OCI-M2 (cell line): ENCODE data around the gene MEAK7.

Experiments
- DNase-seq: peaks from one replicate; lab custom pipeline; 2025; ENCODE audit not compliant: unreplicated experiment; lab: John Stamatoyannopoulos, UW

MEAK7 gene

DNA sequence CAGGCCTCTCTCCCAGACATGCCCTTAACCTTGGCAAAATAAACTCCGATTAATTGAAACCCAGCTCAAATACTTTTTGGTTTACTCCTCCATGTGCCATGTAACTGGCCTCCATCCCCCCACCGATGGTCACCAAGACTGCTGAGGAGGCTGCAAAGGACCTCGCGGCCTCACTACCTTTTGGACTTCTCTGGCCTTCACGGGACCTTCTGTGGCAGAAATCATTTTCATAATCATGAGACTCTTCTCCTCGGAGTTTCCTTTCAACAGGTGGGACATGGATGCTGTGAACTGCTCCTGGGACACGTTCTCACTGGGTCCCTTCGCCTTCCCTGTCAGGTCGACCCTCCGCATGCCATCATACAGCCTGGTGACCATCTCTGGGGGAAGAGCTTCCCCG lies 9.0 kb downstream of the MEAK7 start:
- DNase-seq = no peak

DNA sequence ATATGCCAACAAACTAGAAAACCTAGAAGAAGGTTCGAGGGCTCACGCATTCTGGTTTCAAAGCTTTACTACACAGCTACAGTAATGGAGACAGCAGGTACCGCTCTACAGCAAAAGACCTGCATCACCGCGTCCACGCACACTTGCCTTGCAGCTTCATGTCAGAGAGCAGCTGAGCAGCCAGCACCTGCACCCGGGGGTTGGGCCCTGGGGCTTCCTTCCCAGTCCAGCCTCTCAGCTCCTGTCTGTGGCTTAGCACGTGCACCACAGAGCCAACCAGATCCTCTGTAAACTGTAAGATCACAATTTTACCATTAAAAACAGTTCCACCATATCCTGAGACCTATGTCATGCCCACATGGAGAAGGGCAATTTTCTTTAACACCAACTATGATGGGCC lies 15.3 kb downstream of the MEAK7 start:
- DNase-seq = no peak

- no peak for DNase-seq
Measured at GRCh38 chr16:84487358-84487757, 17.1 kb downstream of the MEAK7 start.

DNA sequence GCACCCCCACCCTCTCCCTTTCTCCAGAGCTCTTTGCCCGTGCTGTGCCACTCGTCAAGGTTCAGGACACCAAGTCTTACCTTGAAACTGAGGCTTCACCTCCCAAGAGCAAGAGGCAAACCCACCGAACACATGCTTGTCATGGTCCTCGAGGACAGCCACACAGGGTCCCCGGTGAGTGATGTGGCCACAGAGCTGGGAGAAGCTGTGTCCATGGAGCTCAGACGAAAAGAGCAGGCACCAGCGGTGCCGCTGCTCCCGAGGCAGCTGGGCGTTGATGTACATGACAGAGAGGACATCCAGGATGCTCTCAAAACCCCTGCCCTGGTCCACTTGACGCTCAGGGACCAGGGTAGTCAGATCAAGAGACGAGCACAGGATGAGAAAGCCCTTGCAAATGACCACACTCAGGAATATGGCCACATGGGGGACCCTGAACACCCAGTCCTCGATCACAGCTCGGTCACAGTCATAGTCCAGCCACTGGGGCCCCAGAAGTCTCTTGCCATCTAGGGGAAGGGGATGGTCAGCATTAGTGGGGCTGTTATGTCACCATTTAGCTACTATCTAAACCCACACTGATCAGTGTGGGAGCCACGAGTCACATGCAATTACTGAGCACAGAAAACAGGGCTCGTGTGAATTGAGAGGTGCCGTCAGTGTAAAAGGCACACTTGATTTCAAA lies 17.8 kb downstream of the MEAK7 start:
- DNase-seq = no peak

DNA sequence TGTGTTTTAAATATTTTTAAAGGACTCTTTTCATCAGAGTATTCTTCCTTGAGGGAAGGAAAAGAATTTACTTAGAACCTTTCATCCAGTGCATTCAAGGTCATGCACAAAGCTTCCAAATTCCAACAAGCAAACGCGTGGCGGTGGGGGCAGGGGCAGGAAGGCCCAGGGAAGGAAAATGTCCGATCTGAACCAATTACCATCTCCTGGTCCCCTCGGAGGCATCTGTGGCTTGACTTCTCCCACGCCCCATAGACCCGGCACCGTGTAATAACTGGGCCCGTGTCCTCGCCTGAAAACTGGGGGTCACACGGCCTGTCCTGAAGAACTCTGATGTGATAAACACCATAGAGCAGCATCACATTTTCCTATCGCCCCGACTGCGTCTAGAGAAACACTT lies 18.3 kb downstream of the MEAK7 start:
- no peak for DNase-seq

- DNase-seq = no peak
Measured at GRCh38 chr16:84485255-84486010, 19.0 kb downstream of the MEAK7 start.

DNA sequence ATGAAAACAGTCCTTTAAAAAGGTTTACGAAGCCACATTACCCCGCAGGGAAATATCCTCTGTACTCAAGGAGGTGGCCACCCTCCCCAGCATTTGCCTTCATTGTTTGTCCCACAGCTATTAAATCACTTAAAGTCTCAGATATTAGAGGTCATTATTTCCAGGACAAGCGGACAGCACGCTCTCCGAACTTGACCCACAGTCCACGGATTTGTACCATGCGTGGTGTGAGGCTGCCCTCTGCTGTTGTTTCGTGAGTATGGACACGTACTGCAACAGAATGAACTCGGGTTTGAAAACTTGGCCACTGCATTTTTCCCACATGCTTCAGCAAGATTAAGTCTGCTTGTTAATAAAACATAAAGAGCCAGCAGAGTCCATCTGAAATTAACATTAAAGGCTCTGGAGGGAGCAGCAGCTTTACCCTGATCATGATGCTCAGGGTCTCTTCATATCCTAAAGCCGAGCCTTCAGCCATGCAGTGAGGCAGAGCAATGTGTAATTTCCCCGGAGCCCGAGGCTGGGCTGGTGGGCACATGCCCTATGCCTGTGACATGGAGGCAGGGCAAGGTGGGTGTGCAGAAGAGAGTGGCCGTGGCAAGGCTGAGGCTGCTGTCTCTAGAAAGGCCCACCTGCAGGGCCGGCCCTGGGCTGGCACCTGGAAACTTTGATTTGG lies 19.7 kb downstream of the MEAK7 start:
- no peak for DNase-seq

DNA sequence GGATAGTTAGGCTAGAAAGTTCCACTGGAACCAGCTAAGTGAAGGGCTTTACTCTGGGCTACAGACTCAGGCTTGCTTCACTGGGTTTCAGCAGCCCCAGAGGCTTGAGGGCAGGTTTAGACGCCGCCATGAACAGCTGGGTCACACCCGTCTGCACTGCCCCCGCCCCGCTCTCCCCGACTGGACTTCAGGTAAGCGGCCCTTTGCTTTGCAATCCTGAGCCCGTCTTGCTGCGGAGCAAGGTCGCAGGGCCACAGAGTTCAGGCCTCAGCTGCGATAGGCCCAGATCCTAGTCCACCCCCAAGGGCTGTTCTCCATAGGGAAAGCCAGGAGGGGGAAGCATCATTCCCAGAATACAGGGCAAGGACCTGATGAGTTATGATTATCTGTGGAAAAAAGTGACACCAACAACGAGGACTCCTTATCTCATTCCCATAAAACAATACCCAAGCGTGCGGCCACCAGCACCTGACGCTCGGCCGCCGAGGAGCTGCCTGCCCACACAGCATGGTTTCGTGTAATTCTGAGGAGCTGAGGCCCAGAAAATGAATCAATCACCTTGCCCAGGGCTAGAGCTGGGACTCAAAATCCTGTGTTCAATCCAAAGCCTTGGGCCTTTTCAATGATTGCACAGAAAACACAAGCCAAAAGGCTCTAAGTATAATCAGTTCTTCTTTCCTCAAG lies 20.4 kb downstream of the MEAK7 start:
- DNase-seq = no peak

DNA sequence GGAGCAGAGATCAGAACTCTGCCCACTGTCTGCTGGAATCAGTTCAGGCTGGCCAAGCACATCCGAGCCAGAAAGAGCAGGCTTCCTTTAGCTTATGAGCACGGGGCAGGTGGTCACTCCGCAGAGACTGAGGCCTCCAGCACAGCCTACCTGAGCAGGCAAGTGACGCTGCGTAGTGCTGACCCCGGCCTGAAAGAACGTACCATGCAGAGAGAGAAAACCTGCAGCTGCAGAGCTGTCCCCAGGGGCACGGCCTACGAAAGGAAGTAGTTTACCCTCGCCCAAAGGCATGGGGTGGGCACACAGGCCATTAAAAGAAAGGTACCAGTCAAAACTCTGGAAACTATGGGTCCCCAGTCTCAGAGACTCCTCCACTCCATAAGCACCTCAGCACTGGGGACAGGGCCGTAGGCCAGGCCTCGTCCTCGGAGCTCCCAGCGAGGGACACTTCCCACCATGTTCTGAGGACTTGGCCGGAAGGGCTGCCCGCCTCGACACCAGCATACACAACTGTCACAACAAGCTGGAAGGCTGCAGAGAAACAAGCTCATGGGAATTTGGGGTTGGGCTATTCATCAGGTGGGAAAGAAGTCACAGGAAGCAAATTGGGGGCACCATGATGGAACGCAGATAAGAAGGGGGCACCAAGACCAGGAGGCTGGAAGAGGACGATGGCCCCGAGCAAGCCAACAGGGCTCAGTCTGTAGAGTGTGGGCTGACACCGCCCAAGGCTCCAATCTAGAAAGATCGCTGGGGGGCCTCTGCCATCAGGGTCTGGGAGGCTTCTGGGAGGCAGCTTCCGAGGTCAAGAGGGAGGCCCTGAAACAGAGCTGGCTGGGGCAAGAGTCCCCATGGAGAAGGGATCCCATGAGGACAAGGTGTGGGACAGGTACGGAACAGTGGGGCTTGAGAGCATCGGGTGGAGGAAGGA lies 21.2 kb downstream of the MEAK7 start:
- DNase-seq = no peak

GRCh38 chr16:84482001-84482891 lies 22.2 kb downstream of the MEAK7 start:
- DNase-seq = no peak

DNA sequence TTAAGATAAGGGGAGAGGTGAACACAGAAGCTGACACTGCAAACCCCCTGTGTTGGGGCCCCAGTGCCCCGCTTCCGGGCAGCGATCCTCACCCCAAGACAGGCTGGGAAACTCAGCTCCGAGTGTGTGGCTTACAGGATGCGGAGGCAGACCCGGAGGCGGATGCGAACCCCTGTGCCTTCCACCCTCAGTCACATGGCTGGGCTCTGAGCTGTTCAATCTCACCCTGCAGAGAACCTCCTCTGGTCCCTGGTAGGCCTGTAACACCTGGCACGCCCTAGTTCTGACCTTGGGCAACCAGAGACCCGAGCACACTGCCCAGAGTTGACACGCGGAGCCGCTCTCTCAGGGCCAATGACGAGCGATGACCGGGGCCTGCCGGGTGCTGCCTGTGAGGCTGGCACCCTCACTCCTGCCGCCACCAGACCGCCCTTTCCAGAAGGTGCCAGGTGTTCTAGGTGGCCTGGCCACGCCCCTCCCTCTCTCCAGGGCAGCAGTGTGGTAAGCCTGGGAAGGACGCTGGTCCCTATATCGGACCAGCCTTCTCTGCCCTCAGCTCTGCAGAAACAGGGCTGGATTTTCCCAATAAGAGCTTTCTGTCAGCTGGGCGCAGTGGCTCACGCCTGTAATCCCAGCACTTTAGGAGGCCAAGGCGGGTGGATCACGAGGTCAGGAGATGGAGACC lies 23.3 kb downstream of the MEAK7 start:
- no peak for DNase-seq

- DNase-seq = no peak
Measured at GRCh38 chr16:84479716-84480450, 24.6 kb downstream of the MEAK7 start.

DNA sequence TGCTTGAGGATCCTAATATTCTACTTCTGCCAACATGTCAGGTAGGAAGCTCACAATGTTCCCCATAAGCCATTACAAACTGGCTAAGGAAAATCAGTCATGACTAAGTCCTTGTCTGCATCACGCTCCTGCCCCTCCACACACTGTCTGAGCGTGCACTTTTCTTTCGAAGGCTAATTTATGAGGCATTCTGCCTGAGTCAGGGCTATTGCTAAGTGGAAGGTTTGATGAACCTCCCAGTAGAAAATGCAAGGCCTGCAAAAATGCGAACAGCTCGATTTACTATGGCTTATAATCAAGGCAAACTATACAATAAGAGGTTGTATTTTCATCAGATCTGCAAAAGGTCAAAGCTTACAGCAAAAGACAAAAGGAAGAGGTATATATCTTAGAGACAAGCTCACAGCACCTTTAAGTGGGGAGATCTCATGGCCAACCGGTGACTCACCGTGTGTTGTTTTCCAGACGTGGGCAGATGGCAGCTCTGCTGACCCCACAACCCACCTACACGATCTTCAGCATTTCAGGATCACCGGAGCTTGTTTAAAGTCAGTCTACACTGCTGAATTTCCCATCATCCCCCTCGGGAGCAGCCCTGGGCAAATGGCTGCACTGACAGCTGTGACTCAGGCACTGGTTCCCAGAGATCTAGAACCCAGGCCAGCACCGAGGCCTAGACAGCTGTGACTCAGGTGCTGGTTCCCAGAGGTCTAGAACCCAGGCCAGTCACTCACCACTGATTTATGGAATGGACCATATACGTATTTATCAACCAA lies 26.1 kb downstream of the MEAK7 start:
- no peak for DNase-seq

DNA sequence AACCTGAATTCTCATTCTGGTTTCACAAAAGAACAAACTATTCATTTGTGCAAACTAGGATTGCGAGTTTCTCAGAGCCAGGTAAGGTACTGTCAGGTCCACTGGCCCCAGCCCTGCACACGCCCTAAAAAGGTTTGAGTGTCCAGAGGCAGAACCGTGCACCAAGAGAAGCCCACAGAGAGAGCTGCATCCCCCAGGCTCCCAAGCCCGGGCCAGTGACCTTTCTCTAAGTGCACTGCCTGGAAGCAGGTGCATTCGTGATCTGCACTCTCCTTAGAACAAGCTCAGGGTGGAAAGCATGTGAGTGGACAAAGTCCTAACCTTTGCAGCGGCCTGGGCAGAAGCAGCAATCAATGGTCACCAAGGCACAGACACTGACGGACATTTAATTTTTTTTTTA lies 26.8 kb downstream of the MEAK7 start:
- DNase-seq = no peak

GRCh38 chr16:84476401-84476800 lies 28.1 kb downstream of the MEAK7 start:
- DNase-seq = no peak

GRCh38 chr16:84475643-84476240 lies 28.7 kb downstream of the MEAK7 start:
- no peak for DNase-seq

DNA sequence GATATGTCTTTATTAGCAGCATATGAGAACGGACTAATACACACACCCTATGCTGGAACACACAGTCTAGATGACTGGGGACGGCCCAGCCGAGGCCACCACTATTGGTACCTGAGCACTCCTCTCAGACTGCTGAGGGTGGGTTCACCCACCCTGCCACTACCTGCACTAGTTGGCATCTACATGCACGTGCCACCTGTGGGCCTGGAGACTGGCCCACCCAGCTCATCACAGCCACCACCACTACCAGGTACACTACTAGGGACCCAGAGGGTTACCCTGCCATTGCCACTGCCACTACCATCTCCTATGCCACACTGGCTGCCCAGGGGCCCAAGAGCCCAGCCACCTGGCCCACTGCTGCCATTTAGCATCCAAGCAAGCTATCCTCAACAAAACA lies 32.5 kb downstream of the MEAK7 start:
- DNase-seq = no peak
